Measurements from ENCODE around the gene COX10.

Gene COX10

DNA sequence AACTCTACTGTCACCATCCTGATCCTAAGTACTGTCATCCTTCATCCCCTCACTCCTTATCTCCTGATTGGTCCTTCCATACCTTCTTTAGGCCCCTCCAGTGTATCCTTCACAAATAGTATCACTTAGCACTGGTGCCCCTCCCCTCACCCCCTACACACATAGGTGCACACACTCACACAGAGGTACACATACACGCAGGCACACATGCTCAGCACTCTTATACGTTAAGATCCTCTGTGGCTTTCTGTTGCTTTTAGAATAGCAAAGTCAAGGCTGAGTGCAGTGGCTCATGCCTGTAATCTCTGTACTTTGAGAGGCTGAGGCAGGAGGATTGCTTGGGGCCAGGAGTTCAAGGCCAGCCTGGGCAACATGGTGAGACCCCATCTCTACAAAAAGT is 135.2 kb downstream of the COX10 start:
- Histone ChIP-seq H3K14ac (ENCODE audit: low read length) (no peak overlapping the region), H3K36me3 (ENCODE audit: control insufficient read depth in 1 of 2, insufficient read depth in 2 of 2, low read length in 2 of 2) (peaks cover 0 to 4% of the 10 kb centered on the region in 2 experiments), H3K23ac (ENCODE audit: low read length) (no peak overlapping the region), H3K4me1 (ENCODE audit: control insufficient read depth in 1 of 2, insufficient read depth in 2 of 2, low read length in 2 of 2) (peaks cover 4 to 6% of the 10 kb centered on the region in 2 experiments), H3K27ac (ENCODE audit: low read depth, low read length) (no peak overlapping the region), H3K79me1 (ENCODE audit: low read length) (no peaks in the 10 kb centered on the region), H3K9ac (ENCODE audit: low read length) (no peak overlapping the region), H3K9me3 (ENCODE audit: insufficient read depth, low read depth, low read length) (no peaks in the 10 kb centered on the region), H2BK120ac (ENCODE audit: insufficient read depth, low read length, poor library complexity) (no peak overlapping the region), H2AK5ac (ENCODE audit: low read length) (no peak overlapping the region), H3K4ac (ENCODE audit: low read depth, low read length) (no peak overlapping the region), H3K27me3 (ENCODE audit: insufficient read depth, low read length) (no peaks in the 10 kb centered on the region), H4K12ac (ENCODE audit: low read depth, low read length) (no peak overlapping the region), H4K8ac (ENCODE audit: low read depth, low read length) (no peak overlapping the region), H3K79me2 (ENCODE audit: control insufficient read depth, insufficient read depth, low read length, poor library complexity) (no peaks in the 10 kb centered on the region), H2AFZ (ENCODE audit: insufficient read depth, low read length, poor library complexity) (no peak overlapping the region), H2BK12ac (ENCODE audit: low read length) (no peak overlapping the region), H3K4me3 (ENCODE audit: low read depth, low read length) (no peak overlapping the region), H4K91ac (ENCODE audit: low read depth, low read length) (no peak overlapping the region), H2BK5ac (ENCODE audit: low read depth, low read length, poor library complexity) (no peak overlapping the region), H3K4me2 (ENCODE audit: low read length) (no peak overlapping the region), H3K18ac (ENCODE audit: low read length) (no peak overlapping the region)
- DNase-seq, result no peak
- WGBS (ENCODE audit: extremely low coverage, insufficient coverage, insufficient read length), result no CpG with 5 or more reads among the region's 2 CpGs

DNA sequence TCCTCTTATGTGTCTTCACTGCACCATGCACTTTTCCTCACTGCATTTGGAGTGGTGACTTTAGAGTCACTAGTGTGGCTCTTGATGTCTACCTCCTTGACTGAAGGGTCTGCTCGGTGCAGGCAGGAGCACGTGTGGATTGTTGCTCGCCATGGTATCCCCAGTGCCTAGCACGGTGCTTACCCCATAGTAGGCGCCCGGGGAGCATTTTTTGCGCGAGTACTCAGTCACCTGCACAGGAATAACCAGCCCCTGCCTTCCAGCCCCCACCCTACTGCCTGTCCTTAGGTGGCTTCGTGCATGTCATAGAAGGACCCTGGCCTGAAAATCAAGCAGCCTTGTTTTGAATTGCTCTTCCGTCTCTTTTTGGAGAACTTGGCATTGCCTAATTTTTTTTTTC is 136.1 kb downstream of the COX10 start:
- Histone ChIP-seq H3K23ac (ENCODE audit: low read length) (no peak overlapping the region), H3K9me3 (ENCODE audit: insufficient read depth, low read depth, low read length) (no peaks in the 10 kb centered on the region), H2BK5ac (ENCODE audit: low read depth, low read length, poor library complexity) (no peak overlapping the region), H3K79me1 (ENCODE audit: low read length) (no peaks in the 10 kb centered on the region), H2AK5ac (ENCODE audit: low read length) (no peak overlapping the region), H3K18ac (ENCODE audit: low read length) (no peak overlapping the region), H3K4me1 (ENCODE audit: control insufficient read depth in 1 of 2, insufficient read depth in 2 of 2, low read length in 2 of 2) (peaks cover 4 to 6% of the 10 kb centered on the region in 2 experiments), H3K14ac (ENCODE audit: low read length) (no peak overlapping the region), H3K36me3 (ENCODE audit: control insufficient read depth in 1 of 2, insufficient read depth in 2 of 2, low read length in 2 of 2) (peaks cover 0 to 4% of the 10 kb centered on the region in 2 experiments), H3K9ac (ENCODE audit: low read length) (no peak overlapping the region), H3K4me2 (ENCODE audit: low read length) (no peak overlapping the region), H3K27ac (ENCODE audit: low read depth, low read length) (no peak overlapping the region), H4K8ac (ENCODE audit: low read depth, low read length) (no peak overlapping the region), H2BK120ac (ENCODE audit: insufficient read depth, low read length, poor library complexity) (no peak overlapping the region), H3K79me2 (ENCODE audit: control insufficient read depth, insufficient read depth, low read length, poor library complexity) (no peaks in the 10 kb centered on the region), H2BK12ac (ENCODE audit: low read length) (no peak overlapping the region), H3K4ac (ENCODE audit: low read depth, low read length) (no peak overlapping the region), H2AFZ (ENCODE audit: insufficient read depth, low read length, poor library complexity) (no peak overlapping the region), H4K12ac (ENCODE audit: low read depth, low read length) (no peak overlapping the region), H3K27me3 (ENCODE audit: insufficient read depth, low read length) (no peaks in the 10 kb centered on the region), H3K4me3 (ENCODE audit: low read depth, low read length) (no peak overlapping the region), H4K91ac (ENCODE audit: low read depth, low read length) (no peak overlapping the region)
- DNase-seq, result no peak
- no CpG with 5 or more reads among the region's 10 CpGs for WGBS (ENCODE audit: extremely low coverage, insufficient coverage, insufficient read length)

DNA sequence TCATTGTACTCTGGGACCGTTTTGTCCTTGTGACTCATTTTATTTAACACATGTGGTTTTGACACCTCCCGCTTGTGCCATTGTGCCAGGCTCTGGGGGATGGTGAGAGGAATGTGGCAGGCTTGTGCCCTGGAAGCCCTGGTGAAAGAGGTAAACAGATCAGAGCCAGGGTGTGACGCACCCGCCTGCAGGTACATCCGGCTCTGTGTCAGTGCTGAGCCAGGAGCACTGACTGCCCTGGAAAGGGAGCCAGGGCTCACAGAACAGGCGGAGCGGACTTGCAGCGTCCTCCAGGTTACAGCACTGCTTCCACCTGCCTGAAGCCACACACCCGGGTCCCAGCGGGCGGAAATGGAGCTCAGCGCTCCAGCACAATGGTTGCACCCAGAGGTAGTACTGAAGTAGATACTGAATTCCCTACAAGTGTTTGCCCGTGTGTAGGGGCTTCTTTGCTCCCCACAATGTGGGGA is 136.7 kb downstream of the COX10 start:
- Histone ChIP-seq H3K4me2 (ENCODE audit: low read length) (no peak overlapping the region), H2AK5ac (ENCODE audit: low read length) (no peak overlapping the region), H3K79me1 (ENCODE audit: low read length) (no peaks in the 10 kb centered on the region), H3K4me1 (ENCODE audit: control insufficient read depth in 1 of 2, insufficient read depth in 2 of 2, low read length in 2 of 2) (peaks cover 4 to 6% of the 10 kb centered on the region in 2 experiments), H3K4me3 (ENCODE audit: low read depth, low read length) (no peak overlapping the region), H3K23ac (ENCODE audit: low read length) (no peak overlapping the region), H3K9me3 (ENCODE audit: insufficient read depth, low read depth, low read length) (no peaks in the 10 kb centered on the region), H3K27ac (ENCODE audit: low read depth, low read length) (no peak overlapping the region), H3K79me2 (ENCODE audit: control insufficient read depth, insufficient read depth, low read length, poor library complexity) (no peaks in the 10 kb centered on the region), H3K18ac (ENCODE audit: low read length) (no peak overlapping the region), H2BK120ac (ENCODE audit: insufficient read depth, low read length, poor library complexity) (no peak overlapping the region), H2AFZ (ENCODE audit: insufficient read depth, low read length, poor library complexity) (no peak overlapping the region), H4K91ac (ENCODE audit: low read depth, low read length) (no peak overlapping the region), H2BK5ac (ENCODE audit: low read depth, low read length, poor library complexity) (no peak overlapping the region), H4K12ac (ENCODE audit: low read depth, low read length) (no peak overlapping the region), H3K14ac (ENCODE audit: low read length) (no peak overlapping the region), H2BK12ac (ENCODE audit: low read length) (no peak overlapping the region), H3K36me3 (ENCODE audit: control insufficient read depth in 1 of 2, insufficient read depth in 2 of 2, low read length in 2 of 2) (peaks cover 0 to 4% of the 10 kb centered on the region in 2 experiments), H4K8ac (ENCODE audit: low read depth, low read length) (no peak overlapping the region), H3K27me3 (ENCODE audit: insufficient read depth, low read length) (no peaks in the 10 kb centered on the region), H3K4ac (ENCODE audit: low read depth, low read length) (no peak overlapping the region), H3K9ac (ENCODE audit: low read length) (no peak overlapping the region)
- DNase-seq, result no peak
- WGBS (ENCODE audit: extremely low coverage, insufficient coverage, insufficient read length), result no CpG with 5 or more reads among the region's 13 CpGs

DNA sequence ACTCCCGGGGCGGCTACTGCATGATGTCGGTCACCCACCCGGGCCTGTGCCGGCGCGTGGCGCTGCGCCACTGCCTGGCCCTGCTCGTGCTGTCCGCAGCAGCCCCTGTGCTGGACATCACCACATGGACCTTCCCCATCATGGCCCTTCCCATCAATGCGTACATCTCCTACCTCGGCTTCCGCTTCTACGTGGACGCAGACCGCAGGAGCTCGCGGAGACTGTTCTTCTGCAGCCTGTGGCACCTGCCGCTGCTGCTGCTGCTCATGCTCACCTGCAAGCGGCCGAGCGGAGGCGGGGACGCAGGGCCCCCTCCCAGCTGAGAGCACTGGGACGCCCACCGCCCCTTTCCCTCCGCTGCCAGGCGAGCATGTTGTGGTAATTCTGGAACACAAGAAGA is 137.6 kb downstream of the COX10 start:
- peaks cover 4 to 6% of the 10 kb centered on the region in 2 experiments for H3K4me1 ChIP-seq (ENCODE audit: control insufficient read depth in 1 of 2, insufficient read depth in 2 of 2, low read length in 2 of 2)
- H4K12ac ChIP-seq (ENCODE audit: low read depth, low read length), result no peak overlapping the region
- no peak overlapping the region for H2AK5ac ChIP-seq (ENCODE audit: low read length)
- H3K4me3 ChIP-seq (ENCODE audit: low read depth, low read length), result no peak overlapping the region
- no peak overlapping the region for H3K27ac ChIP-seq (ENCODE audit: low read depth, low read length)
- H3K18ac ChIP-seq (ENCODE audit: low read length), result no peak overlapping the region
- H3K23ac ChIP-seq (ENCODE audit: low read length), result no peak overlapping the region
- H3K14ac ChIP-seq (ENCODE audit: low read length), result no peak overlapping the region
- DNase-seq, result no peak
- H3K9ac ChIP-seq (ENCODE audit: low read length), result no peak overlapping the region
- no peaks in the 10 kb centered on the region for H3K9me3 ChIP-seq (ENCODE audit: insufficient read depth, low read depth, low read length)
- WGBS (ENCODE audit: extremely low coverage, insufficient coverage, insufficient read length), result no CpG with 5 or more reads among the region's 29 CpGs
- H2AFZ ChIP-seq (ENCODE audit: insufficient read depth, low read length, poor library complexity), result no peak overlapping the region
- no peak overlapping the region for H2BK120ac ChIP-seq (ENCODE audit: insufficient read depth, low read length, poor library complexity)
- H3K79me2 ChIP-seq (ENCODE audit: control insufficient read depth, insufficient read depth, low read length, poor library complexity), result no peaks in the 10 kb centered on the region
- H2BK12ac ChIP-seq (ENCODE audit: low read length), result no peak overlapping the region
- no peak overlapping the region for H4K91ac ChIP-seq (ENCODE audit: low read depth, low read length)
- H3K27me3 ChIP-seq (ENCODE audit: insufficient read depth, low read length), result no peaks in the 10 kb centered on the region
- H4K8ac ChIP-seq (ENCODE audit: low read depth, low read length), result no peak overlapping the region
- H3K79me1 ChIP-seq (ENCODE audit: low read length), result no peaks in the 10 kb centered on the region
- H2BK5ac ChIP-seq (ENCODE audit: low read depth, low read length, poor library complexity), result no peak overlapping the region
- peaks cover 2 to 4% of the 10 kb centered on the region in 2 experiments for H3K36me3 ChIP-seq (ENCODE audit: control insufficient read depth in 1 of 2, insufficient read depth in 2 of 2, low read length in 2 of 2)
- H3K4me2 ChIP-seq (ENCODE audit: low read length), result no peak overlapping the region
- H3K4ac ChIP-seq (ENCODE audit: low read depth, low read length), result no peak overlapping the region
